Stimulated activated CD4-positive, alpha-beta T cell treated with anti-CD3 and anti-CD28 coated beads, Interleukin-2, amount 100 ng/mL, for 4 hours (primary cell): Measurements from ENCODE around the gene GRK6.

Experiments used
- DNase-seq: peaks from one replicate; pipeline ENCODE4 v3.0.0-alpha.2; 2020; ENCODE audit warnings: low read depth

The GRK6 gene

DNA sequence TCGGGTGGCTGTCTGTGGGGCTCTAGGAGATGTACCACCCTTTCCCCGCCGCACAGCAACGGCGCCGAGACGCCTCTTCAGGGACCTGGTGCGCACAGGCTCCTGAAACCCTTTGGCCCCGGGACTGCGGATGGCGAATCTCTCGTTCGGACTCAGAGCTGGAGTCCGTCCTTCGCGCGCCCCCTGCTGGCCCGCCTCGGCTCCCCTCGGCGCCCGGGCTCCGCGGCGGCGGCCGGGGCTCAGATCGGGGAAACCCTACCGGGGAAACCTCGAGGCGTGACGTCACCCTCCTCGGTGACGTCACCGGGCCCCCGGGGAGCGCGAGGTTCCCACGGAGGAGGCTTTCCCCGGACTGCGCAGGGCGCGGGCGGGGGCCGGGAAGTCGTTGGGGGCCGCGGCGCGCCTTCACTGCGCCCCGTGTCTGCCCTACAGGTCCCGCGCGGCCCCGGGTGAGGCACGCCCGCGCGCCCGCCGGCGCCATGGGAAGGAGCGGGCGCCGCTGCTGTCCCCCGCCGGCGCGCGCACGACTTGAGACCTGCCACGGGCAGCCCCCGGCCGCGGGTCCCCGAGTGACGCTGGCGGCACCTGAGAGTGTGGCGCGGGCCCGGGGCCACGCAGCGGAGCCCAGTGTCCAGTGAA lies 28.0 kb downstream of the GRK6 start:
- peak; percentile 89 for DNase-seq

- peak; percentile 90 for DNase-seq
Measured at GRCh38 chr5:177455036-177455660, 28.7 kb downstream of the GRK6 start.

DNA sequence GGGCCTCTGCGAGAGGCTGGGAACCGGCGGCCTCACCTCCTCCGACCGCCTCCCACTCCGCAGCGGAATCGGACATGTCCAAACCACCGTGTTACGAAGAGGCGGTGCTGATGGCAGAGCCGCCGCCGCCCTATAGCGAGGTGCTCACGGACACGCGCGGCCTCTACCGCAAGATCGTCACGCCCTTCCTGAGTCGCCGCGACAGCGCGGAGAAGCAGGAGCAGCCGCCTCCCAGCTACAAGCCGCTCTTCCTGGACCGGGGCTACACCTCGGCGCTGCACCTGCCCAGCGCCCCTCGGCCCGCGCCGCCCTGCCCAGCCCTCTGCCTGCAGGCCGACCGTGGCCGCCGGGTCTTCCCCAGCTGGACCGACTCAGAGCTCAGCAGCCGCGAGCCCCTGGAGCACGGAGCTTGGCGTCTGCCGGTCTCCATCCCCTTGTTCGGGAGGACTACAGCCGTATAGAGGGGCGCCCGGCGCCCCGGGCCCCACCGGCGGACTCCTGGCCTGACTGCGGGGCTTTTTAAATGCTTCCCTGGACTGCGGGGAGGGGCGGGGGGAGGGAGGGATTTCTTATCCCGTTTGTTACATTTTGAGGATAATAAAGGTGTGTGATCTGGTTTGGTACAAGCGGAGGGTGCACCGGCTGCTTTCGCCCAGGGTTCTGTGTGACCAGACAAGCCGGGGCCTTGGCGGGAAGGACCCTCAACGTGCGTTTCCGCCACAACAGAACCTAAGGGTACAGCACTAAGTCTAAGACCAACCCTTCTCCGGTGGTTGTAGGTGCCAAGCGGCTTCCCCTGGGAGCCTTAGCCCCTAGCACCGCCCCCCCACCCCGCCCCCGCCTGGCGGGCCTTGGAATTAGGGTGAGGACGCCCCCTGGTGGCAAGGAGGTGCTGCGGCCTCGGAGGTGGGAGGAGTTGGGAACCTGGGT lies 29.4 kb downstream of the GRK6 start:
- DNase-seq: peak; percentile 93

GRCh38 chr5:177456591-177456964 lies 30.1 kb downstream of the GRK6 start:
- no peak for DNase-seq

DNA sequence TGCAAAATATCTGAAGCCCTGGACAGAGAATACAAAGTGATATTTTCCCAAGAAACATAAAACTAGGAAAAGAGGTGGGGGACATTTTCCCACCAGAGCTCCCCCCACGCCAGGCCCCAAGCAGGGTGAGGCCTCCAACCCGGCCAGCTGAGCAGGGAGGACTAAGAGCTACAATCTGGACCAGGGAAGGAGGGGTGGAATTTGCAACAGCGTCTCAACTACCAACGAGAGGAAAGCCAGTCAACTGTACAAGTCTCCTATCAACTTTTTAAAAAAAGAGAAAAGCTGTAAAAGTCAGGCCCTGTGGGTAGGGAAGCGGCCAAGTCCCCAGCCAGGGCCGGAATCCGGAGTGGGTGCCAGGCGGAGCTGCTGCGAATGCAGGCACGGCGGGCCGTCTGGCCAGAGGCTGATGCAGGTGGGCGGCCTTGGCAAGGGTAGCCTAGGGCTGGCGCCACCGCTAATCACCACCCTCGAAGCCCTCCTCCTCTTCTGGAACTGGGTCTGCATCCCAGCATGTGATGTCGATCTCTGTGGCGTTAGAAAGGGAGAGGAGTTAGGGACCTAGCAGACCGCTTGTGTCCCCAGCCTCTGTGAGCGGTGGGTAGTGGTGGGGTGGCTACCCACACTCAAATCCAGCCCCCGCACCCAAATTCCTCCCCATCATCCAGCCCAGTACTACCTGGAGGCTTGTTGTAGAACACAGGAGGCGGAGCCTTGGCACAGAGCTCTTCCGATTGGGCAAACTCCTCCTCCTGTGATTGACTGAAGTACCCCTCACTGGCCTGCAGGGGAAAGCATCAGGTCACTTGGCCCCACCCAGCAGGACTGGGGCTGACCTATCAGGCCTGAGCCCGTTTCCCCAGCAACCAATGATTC lies 30.7 kb downstream of the GRK6 start:
- no peak for DNase-seq

GRCh38 chr5:177457852-177458681 lies 31.6 kb downstream of the GRK6 start:
- DNase-seq: no peak

DNA sequence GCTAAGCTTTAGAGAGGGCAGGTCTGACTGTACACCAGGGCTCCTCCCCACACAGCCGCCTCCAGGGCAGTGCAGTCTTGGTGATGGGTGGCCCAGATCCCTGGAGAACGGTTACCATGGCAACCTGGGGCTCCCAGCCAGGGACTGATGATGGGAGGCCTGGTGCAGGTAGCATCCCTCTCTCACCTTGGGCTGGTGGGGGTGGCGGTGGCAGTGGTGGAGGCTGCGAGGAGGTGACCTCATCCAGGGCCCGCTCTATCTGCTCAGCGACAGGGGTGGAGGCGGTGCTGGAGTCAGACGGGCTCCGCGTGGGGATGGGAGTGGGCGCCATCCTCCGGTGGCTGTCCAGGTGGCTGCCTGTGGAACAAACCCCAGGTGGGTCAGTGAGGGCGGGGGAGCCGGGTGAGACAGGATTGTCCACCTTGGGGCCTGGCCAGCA lies 32.5 kb downstream of the GRK6 start:
- no peak for DNase-seq

DNA sequence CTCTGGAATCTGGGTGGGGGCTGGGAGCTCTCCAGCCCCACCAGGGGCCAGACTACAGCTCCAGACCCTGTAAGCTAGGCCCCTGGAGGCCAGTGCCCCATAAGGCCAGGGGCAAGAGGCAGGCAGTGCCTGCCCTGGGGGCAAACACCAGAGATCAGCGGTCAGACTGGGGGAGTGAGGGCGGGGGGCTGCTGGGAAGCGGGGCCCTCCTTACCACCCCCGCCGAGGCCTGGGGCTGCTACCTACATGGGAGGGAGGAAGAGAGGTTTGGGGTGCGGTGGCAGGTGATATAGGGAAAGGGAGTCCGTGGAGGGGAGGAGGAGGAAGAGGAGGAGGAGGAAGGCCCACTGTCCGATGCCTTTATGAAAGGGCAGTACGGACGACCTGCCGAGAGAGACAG lies 32.9 kb downstream of the GRK6 start:
- no peak for DNase-seq

GRCh38 chr5:177459819-177460628 lies 33.5 kb downstream of the GRK6 start:
- no peak for DNase-seq

GRCh38 chr5:177462021-177462670 lies 35.7 kb downstream of the GRK6 start:
- no peak for DNase-seq

GRCh38 chr5:177465044-177465443 lies 38.6 kb downstream of the GRK6 start:
- no peak for DNase-seq

DNA sequence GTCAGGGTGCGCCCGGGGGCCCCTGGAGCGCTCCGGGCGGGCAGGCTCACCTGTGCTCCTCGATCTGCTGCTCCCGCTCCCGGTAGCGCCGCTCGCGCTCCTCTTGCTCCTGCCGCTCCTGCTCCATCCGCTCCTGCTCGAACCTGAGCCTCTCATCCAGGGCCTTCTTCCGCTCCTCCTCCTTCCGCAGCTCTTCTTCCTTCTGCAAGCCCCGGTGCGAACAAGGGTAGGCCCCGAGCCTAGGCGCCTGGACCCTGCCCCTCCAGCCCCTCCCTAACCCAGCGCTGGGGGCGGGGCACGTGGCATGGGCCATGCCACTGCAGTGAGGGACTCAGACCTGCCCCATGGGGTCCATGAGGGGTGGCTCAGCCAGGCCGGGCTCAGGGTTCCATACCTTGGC lies 40.4 kb downstream of the GRK6 start:
- no peak for DNase-seq

GRCh38 chr5:177467436-177467835 lies 41.0 kb downstream of the GRK6 start:
- no peak for DNase-seq

- DNase-seq: no peak
Measured at GRCh38 chr5:177468329-177468684, 41.8 kb downstream of the GRK6 start.

- DNase-seq: no peak
Measured at GRCh38 chr5:177468685-177469628, 42.5 kb downstream of the GRK6 start.

DNA sequence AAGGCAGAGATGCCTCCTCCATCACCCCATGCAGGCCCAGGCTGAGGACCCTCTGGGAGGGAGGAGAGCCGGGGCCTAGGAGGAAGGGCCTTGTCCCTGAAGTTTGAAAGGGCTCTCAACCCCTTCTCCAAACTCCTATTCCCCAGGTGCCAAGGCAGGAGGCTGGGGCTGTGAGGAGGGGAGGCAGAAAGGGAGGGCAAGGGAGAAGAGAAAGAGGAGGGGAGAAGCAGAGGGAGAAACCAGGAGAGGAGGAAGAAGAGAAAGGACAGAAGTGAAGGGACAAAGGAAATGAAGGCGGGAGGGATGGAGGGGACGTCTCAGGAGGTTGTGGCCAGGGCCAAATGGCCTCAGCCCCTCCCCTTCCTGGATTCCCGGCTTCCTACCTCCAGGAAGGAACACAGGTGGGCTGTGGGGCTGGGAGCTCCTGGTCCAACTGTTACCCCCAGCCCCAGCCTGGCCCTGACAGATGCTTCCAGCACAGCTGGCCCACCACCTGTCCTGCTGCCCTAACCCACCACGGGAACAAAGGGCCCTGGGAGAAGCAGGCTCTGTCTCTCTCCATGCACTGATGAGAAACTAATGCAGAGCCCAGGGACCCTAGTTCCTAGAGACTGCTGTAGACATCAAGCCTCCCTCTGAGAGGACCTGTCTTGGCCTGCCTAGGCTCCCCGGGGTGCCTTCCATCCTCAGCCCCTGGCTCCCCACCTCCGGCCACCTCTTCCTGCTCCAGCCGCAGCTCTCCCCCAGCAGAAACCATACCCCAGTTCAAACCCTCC lies 43.5 kb downstream of the GRK6 start:
- DNase-seq: no peak

GRCh38 chr5:177470759-177471536 lies 44.5 kb downstream of the GRK6 start:
- no peak for DNase-seq
